Lower lobe of right lung (tissue), 2 donors: ENCODE data around the gene PHACTR1. TPM values are rescaled to one million over a fixed set of nuclear protein-coding genes. Genes with fewer than 3 reads are reported as not detected.

Source experiments
- ATAC-seq, 2 donors: fragments of 200-7000 bp; cut with Tn5 transposase; one replicate each; pipeline ENCODE4 v1.9.1; 2020 to 2022; ENCODE audit warnings: mild to moderate bottlenecking in 2 of 2, moderate library complexity in 2 of 2
- DNase-seq: peaks from one replicate; pipeline ENCODE4 v3.0.0-alpha.2; 2020
- H3K27ac ChIP-seq: fragments of 200-600 bp; one replicate; pipeline ENCODE4 v1.8.0; 2022
- H3K27me3 ChIP-seq: fragments of 200-600 bp; one replicate; pipeline ENCODE4 v1.8.0; 2022; ENCODE audit warnings: low read depth
- H3K36me3 ChIP-seq: fragments of 200-600 bp; one replicate; pipeline ENCODE4 v1.8.0; 2022; ENCODE audit warnings: mild to moderate bottlenecking
- H3K4me1 ChIP-seq: fragments of 200-600 bp; one replicate; pipeline ENCODE4 v1.8.0; 2022
- H3K4me3 ChIP-seq: fragments of 200-600 bp; one replicate; pipeline ENCODE4 v1.8.0; 2022; ENCODE audit warnings: mild to moderate bottlenecking
- H3K9me3 ChIP-seq: fragments of 200-600 bp; one replicate; pipeline ENCODE4 v1.8.0; 2022
- CTCF ChIP-seq: fragments of 200-600 bp; IDR thresholded peaks from one replicate; pipeline ENCODE4 v1.8.0; 2022; ENCODE audit warnings: antibody characterized with exemption, mild to moderate bottlenecking
- intact Hi-C: fragments of 100-400 bp; cut with DNase I; formaldehyde crosslinking; loops from one replicate; pipeline ENCODE4 v1.11.0; 2022
- total RNA-seq: library from RNA; stranded (reverse); fragmentation: NEBNext Ultra II Directional; extraction: Animal tissue kit (Norgen Biotek cat#: 25700); gene quantifications from one replicate; pipeline ENCODE4 v1.2.1, GENCODE V29; 2021
- donor health status: DM: no; HTN: yes; CAD: no; lungs with severe emphysema.

Gene PHACTR1
- total RNA-seq, 1 donor from 2014 or later: 91.0 TPM

- TF ChIP-seq CTCF: no peak
- ATAC-seq (peak in 1 of 2 donors; percentile 15), DNase-seq (no peak)
- Histone ChIP-seq H3K27ac (no peak overlapping the region), H3K27me3 (no peaks in the 10 kb centered on the region), H3K36me3 (no peaks in the 10 kb centered on the region), H3K4me1 (no peaks in the 10 kb centered on the region), H3K9me3 (no peaks in the 10 kb centered on the region), H3K4me3 (no peak overlapping the region)
- intact Hi-C loops: no loop called here
These were observed 446.8 kb downstream of the PHACTR1 start for GRCh38 chr6:13163161-13163944.

- TF ChIP-seq CTCF: no peak
- no peaks in the 10 kb centered on the region for H3K27me3 ChIP-seq
- no peaks in the 10 kb centered on the region for H3K4me1 ChIP-seq
- intact Hi-C loops: no loop called here
- H3K36me3 ChIP-seq: no peaks in the 10 kb centered on the region
- ATAC-seq (no peak), DNase-seq (no peak)
- no peaks in the 10 kb centered on the region for H3K9me3 ChIP-seq
- no peak overlapping the region for H3K4me3 ChIP-seq
- no peak overlapping the region for H3K27ac ChIP-seq
These were observed 447.7 kb downstream of the PHACTR1 start for GRCh38 chr6:13164291-13164690.

GRCh38 chr6:13165502-13166172, 449.1 kb downstream of the PHACTR1 start:
- Histone ChIP-seq H3K27ac (no peak overlapping the region), H3K4me3 (no peak overlapping the region), H3K36me3 (no peaks in the 10 kb centered on the region), H3K27me3 (no peaks in the 10 kb centered on the region), H3K4me1 (no peaks in the 10 kb centered on the region), H3K9me3 (no peaks in the 10 kb centered on the region)
- intact Hi-C loops: no loop called here
- ATAC-seq (no peak), DNase-seq (no peak)
- no peak for TF ChIP-seq CTCF

- no peaks in the 10 kb centered on the region for H3K27me3 ChIP-seq
- no peaks in the 10 kb centered on the region for H3K4me1 ChIP-seq
- no peak for ATAC-seq
- H3K4me3 ChIP-seq: no peak overlapping the region
- DNase-seq: no peak
- H3K27ac ChIP-seq: no peak overlapping the region
- TF ChIP-seq CTCF: no peak
- no peaks in the 10 kb centered on the region for H3K36me3 ChIP-seq
- no peaks in the 10 kb centered on the region for H3K9me3 ChIP-seq
- intact Hi-C loops: no loop called here
These were observed 449.7 kb downstream of the PHACTR1 start for GRCh38 chr6:13166269-13166668.

GRCh38 chr6:13166916-13167315, 450.3 kb downstream of the PHACTR1 start:
- intact Hi-C loops: no loop called here

More at GRCh38 chr6:13166916-13167315, 450.3 kb downstream of the PHACTR1 start:
- ATAC-seq (no peak), DNase-seq (no peak)
- H3K4me1 ChIP-seq: no peaks in the 10 kb centered on the region
- no peak overlapping the region for H3K27ac ChIP-seq
- no peaks in the 10 kb centered on the region for H3K36me3 ChIP-seq
- no peak overlapping the region for H3K4me3 ChIP-seq
- no peak for TF ChIP-seq CTCF
- H3K27me3 ChIP-seq: no peaks in the 10 kb centered on the region
- H3K9me3 ChIP-seq: no peaks in the 10 kb centered on the region
